Right lobe of liver (tissue), 4 donors: ENCODE measurements around the gene MMD2.

Experiments used
- POLR2A ChIP-seq: fragments of 450-650 bp; IDR thresholded peaks from one replicate; pipeline ENCODE4 v1.6.1; 2017; ENCODE audit warnings: antibody characterized with exemption, mild to moderate bottlenecking
- TF ChIP-seq, protein P1 (sequence below), 4 donors: fragments of 200-600 bp in 3 of 4; fragments of 450-650 bp in 1 of 4; IDR thresholded peaks; one replicate each; pipeline versions ENCODE4 v1.5.1 to v1.8.0; 2016 to 2022; ENCODE audit warnings: antibody characterized with exemption in 4 of 4, mild to moderate bottlenecking in 2 of 4
- donor health status: DM: no; HTN: no; CAD: no.
- donor health status: DM: no; HTN: no; CAD: no.
- donor health status: DM: no; HTN: yes; CAD: no.

DNA sequence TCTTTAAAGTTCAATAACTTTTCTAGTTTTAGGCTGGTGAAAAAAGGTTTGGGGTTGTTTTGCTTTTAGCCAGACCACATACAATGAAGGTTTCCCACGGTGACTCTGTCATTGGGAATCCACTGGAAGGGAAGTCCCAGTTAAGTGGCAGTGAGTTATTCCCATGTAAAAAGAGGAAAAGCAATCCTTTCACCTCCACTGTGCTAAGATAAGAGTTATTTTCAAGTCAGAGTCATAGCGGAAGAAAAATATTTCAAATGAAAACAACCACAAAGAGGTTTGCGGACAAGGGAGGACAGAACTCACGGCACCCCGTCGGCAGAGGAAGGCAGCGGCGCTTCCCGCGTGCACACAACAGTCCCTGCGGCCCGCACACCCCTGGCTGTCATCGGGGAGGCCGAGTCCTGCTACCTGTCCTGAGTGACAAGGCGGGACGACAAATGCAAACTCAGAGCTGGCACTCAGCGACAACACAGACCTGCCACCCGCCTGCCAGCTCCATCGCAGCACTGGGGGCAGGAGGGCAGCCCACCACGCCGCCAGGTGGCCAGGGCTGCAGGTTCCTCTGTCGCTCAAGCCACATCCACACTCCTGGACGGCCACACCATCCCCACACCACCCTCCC is 87.8 kb downstream of the MMD2 start:
- no peak for TF ChIP-seq POLR2A
- TF ChIP-seq, protein P1, sequence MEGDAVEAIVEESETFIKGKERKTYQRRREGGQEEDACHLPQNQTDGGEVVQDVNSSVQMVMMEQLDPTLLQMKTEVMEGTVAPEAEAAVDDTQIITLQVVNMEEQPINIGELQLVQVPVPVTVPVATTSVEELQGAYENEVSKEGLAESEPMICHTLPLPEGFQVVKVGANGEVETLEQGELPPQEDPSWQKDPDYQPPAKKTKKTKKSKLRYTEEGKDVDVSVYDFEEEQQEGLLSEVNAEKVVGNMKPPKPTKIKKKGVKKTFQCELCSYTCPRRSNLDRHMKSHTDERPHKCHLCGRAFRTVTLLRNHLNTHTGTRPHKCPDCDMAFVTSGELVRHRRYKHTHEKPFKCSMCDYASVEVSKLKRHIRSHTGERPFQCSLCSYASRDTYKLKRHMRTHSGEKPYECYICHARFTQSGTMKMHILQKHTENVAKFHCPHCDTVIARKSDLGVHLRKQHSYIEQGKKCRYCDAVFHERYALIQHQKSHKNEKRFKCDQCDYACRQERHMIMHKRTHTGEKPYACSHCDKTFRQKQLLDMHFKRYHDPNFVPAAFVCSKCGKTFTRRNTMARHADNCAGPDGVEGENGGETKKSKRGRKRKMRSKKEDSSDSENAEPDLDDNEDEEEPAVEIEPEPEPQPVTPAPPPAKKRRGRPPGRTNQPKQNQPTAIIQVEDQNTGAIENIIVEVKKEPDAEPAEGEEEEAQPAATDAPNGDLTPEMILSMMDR (IDR thresholded peaks at IDR 0.05), result no peak
